Subcutaneous adipose tissue (tissue), 4 donors: ENCODE results near the gene MAML3. TPM values are rescaled to one million over a fixed set of nuclear protein-coding genes. Genes with fewer than 3 reads are reported as not detected.

Source experiments
- total RNA-seq, 4 donors: library from RNA; depleted of rRNA; stranded (reverse); fragments of >200 nt; gene quantifications; one replicate each; pipeline ENCODE4 v1.1.0, GENCODE V29; 2016
- TF ChIP-seq, protein P1 (sequence below): fragments of 450-650 bp; IDR thresholded peaks from one replicate; pipeline ENCODE4 v1.5.1; 2016; ENCODE audit warnings: low read depth, mild to moderate bottlenecking, control low read depth, antibody characterized with exemption, moderate library complexity

MAML3 gene
- total RNA-seq, 4 donors from 2014 or later = 3.5 to 11.1 (median 9.1) TPM

DNA sequence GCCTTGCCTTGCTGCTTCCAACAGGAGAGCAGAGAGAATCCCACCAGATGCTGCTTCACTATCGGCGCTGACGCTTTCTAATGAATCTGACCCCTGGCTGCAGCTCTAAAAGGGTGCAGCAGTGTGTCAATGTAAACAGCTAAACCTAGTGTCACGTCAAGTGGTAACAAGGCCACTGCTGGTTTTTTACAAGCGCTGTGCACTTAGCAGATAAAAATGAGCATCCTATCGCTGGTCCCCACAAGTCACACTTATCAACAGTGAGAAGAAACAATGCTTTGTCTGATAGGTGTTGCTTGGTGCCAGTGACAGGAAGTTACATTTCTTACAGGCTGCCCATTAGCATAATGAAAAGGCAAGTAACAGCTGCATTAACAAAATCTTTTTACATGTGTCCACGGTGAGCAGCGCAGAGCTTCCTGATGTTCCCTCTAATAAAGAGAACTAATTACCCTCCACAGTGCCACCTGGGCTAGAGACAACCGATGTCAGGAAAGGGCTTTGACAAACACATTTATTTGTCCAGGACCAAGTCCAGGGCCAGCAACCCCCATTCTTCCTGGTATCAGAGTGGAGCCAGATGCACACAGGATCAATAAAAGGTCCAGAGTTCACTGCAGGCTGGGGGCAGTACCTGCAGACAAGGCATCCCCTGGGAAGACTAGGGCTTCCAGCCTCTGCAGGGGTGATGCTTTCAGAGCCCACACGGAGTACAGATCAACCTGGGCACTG lies 312.4 kb downstream of the MAML3 start:
- TF ChIP-seq, protein P1, sequence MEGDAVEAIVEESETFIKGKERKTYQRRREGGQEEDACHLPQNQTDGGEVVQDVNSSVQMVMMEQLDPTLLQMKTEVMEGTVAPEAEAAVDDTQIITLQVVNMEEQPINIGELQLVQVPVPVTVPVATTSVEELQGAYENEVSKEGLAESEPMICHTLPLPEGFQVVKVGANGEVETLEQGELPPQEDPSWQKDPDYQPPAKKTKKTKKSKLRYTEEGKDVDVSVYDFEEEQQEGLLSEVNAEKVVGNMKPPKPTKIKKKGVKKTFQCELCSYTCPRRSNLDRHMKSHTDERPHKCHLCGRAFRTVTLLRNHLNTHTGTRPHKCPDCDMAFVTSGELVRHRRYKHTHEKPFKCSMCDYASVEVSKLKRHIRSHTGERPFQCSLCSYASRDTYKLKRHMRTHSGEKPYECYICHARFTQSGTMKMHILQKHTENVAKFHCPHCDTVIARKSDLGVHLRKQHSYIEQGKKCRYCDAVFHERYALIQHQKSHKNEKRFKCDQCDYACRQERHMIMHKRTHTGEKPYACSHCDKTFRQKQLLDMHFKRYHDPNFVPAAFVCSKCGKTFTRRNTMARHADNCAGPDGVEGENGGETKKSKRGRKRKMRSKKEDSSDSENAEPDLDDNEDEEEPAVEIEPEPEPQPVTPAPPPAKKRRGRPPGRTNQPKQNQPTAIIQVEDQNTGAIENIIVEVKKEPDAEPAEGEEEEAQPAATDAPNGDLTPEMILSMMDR = no peak

DNA sequence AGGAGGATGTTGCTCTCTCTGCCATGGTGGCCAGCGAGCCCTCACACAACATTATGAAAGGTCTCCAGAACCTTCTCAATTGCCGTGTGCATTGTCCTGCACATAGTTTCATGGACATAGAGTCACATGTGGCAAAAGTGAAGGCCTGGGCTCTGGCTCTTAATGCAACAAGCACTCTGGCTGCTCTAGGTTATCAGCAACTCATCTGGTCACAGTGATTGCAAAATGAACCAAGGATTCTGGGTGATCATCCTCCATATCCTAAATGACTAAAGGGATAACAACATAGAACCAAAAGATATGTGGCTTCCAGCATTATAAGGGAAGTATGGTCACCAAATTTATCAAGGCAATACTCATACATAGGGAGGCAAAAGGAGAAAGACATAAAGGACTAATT lies 313.2 kb downstream of the MAML3 start:
- TF ChIP-seq, protein P1 = no peak

DNA sequence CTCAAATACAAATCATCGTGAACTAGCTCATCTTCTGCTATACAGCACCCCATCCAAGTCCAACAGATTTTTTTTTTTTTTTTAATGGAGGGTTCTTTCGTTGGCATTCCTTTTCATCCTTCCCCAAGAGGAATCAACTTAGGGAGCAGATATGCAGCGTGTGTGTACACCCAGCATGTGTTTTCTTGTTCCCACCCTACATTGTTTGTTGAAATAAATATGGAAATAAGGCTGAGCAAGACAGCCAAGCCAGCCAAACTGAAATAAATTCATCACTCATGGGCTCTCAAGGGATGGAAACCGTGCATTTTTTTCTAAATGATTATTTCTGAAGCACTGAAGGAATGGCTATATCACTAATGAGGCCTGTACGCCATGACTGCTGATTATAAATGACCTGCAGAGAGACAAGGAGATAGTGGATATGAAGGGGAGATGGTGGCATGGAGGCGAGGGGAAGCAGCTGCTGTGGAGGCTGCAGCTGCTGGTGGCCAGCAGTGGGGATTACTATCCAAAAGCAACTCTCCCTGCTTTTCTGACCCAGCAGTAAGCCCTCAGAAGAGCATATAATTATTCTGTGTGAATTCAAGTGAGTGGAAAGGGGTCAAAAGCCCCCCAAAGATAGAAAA lies 314.5 kb downstream of the MAML3 start:
- TF ChIP-seq, protein P1 = no peak

DNA sequence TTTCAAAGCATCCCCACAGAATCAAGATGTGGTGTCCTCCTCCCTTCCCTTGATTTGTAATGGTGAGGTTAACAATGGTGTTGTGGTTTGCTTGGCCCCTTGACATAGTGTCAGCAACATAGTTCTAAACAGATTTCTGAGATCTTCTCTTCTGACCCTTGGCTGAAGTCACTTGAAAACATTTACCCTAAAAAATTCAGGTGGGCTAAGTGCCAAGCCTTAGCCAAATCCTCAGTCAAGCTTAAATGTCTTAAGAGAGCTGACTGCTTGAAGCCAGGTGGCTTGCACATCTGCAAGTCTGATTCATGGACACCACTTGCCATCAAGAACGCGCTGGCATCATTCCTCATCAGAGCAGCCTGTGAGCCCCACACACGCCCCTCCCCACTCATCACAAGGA lies 315.2 kb downstream of the MAML3 start:
- TF ChIP-seq, protein P1 = no peak

DNA sequence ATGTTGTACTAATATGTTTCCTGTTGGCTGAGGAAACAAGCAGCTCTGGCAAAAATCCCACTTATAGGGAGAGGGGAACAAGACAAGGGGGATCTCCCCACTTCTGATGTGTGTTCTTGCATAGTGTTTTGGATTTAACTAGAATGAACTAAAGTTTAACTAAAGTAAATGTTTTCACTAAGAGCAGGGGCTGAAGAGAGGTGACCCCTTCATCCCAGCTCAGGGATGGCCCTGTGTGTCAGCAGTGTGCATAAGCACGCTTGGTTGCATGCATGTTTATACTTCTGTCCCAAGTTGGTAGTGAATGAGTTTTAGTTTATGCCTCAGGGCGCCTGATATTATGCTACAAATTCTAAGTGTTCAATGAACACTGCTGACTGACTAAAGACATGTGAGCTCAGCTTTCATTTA lies 319.0 kb downstream of the MAML3 start:
- TF ChIP-seq, protein P1 = no peak

DNA sequence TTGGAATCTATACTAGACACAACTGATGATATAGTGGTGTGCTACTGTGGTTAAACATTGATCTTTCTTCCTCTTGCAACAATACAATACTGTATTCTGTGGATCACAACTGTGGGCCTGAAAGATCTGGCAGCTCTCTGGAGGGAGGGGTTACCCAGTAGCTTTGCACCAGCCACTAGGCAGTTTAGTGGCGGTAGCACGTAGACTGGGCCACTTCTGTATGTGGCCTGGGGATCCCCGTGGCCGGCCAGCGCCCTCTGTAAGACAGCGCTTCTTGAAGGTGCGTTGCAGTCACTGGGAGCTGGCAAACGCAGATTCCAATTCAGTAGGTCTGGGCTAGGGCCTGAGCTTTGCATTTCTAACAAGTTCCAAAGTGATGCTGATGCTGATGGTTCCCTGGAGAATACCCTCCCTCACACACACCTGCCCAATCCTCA lies 319.7 kb downstream of the MAML3 start:
- TF ChIP-seq, protein P1 = no peak

DNA sequence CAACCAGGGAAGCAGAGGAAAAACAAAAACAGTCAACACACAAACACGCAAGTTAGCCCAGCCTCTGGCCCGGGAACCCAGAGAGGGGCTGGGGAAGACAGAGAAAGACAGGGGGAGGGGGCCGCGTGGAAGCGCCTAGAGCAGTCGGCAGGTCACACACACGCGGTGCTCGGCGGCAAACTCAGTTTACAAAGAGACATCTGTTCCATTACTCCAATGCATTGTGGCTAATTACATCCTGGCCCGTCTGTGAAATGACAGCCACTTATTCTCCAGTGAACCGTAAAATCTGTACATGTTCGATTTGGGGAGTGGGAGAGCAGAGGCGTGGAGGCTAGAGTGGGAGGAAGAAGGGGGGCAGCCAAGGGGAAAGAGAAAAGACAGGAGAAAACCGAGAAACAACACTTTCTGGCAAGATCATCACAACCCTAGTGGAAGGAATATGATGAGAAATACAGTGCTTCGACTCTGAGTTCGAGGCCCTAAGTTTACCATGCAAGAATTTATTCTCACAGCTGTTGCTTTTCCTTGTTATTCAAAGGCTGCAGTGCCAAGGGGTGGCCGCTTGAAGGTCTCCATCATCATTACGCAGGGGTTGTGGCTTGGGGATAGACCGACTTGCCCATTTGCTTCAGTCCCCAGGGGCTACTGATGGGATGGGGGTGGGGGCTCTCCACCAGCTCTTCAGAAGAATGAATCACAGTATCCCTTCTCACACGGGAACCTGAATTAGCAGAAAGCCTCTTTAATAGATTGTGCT lies 320.7 kb downstream of the MAML3 start:
- TF ChIP-seq, protein P1 = no peak
